Daoy (cell line): Measurements from ENCODE around the gene KRTAP10-6. TPM values are rescaled to one million over a fixed set of nuclear protein-coding genes. Genes with fewer than 3 reads are reported as not detected.
"Not testable (repeated sequence)": the region's sequence is repeated elsewhere in the genome, so short reads cannot be mapped to it uniquely, and the experiment has no call there.

Experiments used
- DNase-seq: peaks from one replicate; pipeline ENCODE4 v3.0.0-alpha.2; 2015; ENCODE audit warnings: low read depth
- total RNA-seq: library from RNA; depleted of rRNA; stranded (reverse); fragments of >200 nt; shearing (Covaris generic); gene quantifications from 2 replicates; pipeline ENCODE4 v1.2.3, GENCODE V29; 2014

KRTAP10-6 gene
- total RNA-seq, 1 experiment from 2014 or later: not detected

GRCh38 chr21:44599264-44600029 lies 7.1 kb upstream of the KRTAP10-6 start:
- no peak for DNase-seq

- no peak for DNase-seq
Measured at GRCh38 chr21:44598061-44598460, 5.8 kb upstream of the KRTAP10-6 start.

GRCh38 chr21:44596068-44596725 lies 3.9 kb upstream of the KRTAP10-6 start:
- DNase-seq: peak; percentile 42

GRCh38 chr21:44595524-44595923 lies 3.2 kb upstream of the KRTAP10-6 start:
- no peak for DNase-seq

GRCh38 chr21:44594406-44594916 lies 2.2 kb upstream of the KRTAP10-6 start:
- no peak for DNase-seq

GRCh38 chr21:44593598-44594405 lies 1.5 kb upstream of the KRTAP10-6 start:
- DNase-seq: no peak

- DNase-seq: not testable (repeated sequence)
Measured at GRCh38 chr21:44591801-44592130, 539 bp downstream of the KRTAP10-6 start.

GRCh38 chr21:44590897-44591800 lies 1.2 kb downstream of the KRTAP10-6 start:
- DNase-seq: not testable (repeated sequence)

- DNase-seq: no peak
Measured at GRCh38 chr21:44590311-44590721, 2.0 kb downstream of the KRTAP10-6 start.

- no peak for DNase-seq
Measured at GRCh38 chr21:44589586-44590305, 2.6 kb downstream of the KRTAP10-6 start.

GRCh38 chr21:44589094-44589493 lies 3.2 kb downstream of the KRTAP10-6 start:
- DNase-seq: no peak

GRCh38 chr21:44585892-44586291 lies 6.4 kb downstream of the KRTAP10-6 start:
- DNase-seq: no peak

GRCh38 chr21:44583800-44584147 lies 8.5 kb downstream of the KRTAP10-6 start:
- DNase-seq: no peak

- no peak for DNase-seq
Measured at GRCh38 chr21:44583089-44583799, 9.1 kb downstream of the KRTAP10-6 start.

GRCh38 chr21:44582055-44582454 lies 10.2 kb downstream of the KRTAP10-6 start:
- no peak for DNase-seq

- no peak for DNase-seq
Measured at GRCh38 chr21:44581158-44581557, 11.1 kb downstream of the KRTAP10-6 start.

GRCh38 chr21:44580231-44580821 lies 12.0 kb downstream of the KRTAP10-6 start, which contains the start of gene KRTAP10-5:
TSS of gene KRTAP10-5 (minus strand) at chr21:44580604. CDS start at chr21:44580578, 26 bp downstream.
- DNase-seq: not testable (repeated sequence)

GRCh38 chr21:44579833-44580144 lies 12.5 kb downstream of the KRTAP10-6 start:
- no peak for DNase-seq

GRCh38 chr21:44579056-44579832 lies 13.1 kb downstream of the KRTAP10-6 start:
- no peak for DNase-seq
